ENCODE measurements around the gene MET. TPM values are rescaled to one million over a fixed set of nuclear protein-coding genes. Genes with fewer than 3 reads are reported as not detected.

Gene MET
- total and polyA plus RNA-seq, 4 donors, result 10.2 to 41.9 (median 25.4) TPM

DNA sequence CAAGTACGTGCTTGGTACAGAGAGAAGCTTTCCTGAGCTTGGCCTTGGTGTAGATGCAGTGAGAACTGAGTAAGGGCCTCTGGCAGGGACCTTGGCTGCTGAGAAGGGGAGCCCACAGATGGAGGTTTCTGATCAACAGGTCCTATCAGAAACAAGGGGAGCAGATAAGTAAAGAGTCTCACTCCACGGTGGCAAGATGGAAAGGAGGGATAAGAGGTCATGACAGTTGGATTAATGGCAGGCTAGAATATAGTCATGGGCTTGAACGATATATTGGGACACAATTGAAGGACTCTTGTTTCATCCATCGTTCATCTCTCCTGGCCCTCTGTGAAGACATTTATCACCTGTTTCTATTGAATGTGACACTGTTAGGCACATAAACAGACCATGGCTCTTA, 41.5 kb downstream of the MET start:
- no peak for TF ChIP-seq JUND (IDR thresholded peaks at IDR 0.05)
- no peak for TF ChIP-seq RAD21 (IDR thresholded peaks at IDR 0.05)
- no peak for TF ChIP-seq RXRA (IDR thresholded peaks at IDR 0.05)
- TF ChIP-seq SP1 (IDR thresholded peaks at IDR 0.05), result no peak
- TF ChIP-seq HNF4G (IDR thresholded peaks at IDR 0.05), result no peak
- TF ChIP-seq GABPA (IDR thresholded peaks at IDR 0.05 in 1 of 2, conservative IDR thresholded peaks at IDR 0.05 in 1 of 2), result no peak
- TF ChIP-seq, protein P1, sequence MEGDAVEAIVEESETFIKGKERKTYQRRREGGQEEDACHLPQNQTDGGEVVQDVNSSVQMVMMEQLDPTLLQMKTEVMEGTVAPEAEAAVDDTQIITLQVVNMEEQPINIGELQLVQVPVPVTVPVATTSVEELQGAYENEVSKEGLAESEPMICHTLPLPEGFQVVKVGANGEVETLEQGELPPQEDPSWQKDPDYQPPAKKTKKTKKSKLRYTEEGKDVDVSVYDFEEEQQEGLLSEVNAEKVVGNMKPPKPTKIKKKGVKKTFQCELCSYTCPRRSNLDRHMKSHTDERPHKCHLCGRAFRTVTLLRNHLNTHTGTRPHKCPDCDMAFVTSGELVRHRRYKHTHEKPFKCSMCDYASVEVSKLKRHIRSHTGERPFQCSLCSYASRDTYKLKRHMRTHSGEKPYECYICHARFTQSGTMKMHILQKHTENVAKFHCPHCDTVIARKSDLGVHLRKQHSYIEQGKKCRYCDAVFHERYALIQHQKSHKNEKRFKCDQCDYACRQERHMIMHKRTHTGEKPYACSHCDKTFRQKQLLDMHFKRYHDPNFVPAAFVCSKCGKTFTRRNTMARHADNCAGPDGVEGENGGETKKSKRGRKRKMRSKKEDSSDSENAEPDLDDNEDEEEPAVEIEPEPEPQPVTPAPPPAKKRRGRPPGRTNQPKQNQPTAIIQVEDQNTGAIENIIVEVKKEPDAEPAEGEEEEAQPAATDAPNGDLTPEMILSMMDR (IDR thresholded peaks at IDR 0.05; ENCODE audit: low read depth, low read length, missing input control), result no peak
- TF ChIP-seq EGR1 (IDR thresholded peaks at IDR 0.05; ENCODE audit: low read depth in 2 of 2), result no peak
- no peak for TF ChIP-seq HNF4A (conservative IDR thresholded peaks at IDR 0.05)
- TF ChIP-seq, protein P2, sequence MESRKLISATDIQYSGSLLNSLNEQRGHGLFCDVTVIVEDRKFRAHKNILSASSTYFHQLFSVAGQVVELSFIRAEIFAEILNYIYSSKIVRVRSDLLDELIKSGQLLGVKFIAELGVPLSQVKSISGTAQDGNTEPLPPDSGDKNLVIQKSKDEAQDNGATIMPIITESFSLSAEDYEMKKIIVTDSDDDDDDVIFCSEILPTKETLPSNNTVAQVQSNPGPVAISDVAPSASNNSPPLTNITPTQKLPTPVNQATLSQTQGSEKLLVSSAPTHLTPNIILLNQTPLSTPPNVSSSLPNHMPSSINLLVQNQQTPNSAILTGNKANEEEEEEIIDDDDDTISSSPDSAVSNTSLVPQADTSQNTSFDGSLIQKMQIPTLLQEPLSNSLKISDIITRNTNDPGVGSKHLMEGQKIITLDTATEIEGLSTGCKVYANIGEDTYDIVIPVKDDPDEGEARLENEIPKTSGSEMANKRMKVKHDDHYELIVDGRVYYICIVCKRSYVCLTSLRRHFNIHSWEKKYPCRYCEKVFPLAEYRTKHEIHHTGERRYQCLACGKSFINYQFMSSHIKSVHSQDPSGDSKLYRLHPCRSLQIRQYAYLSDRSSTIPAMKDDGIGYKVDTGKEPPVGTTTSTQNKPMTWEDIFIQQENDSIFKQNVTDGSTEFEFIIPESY (IDR thresholded peaks at IDR 0.05), result no peak
- TF ChIP-seq, protein P3, sequence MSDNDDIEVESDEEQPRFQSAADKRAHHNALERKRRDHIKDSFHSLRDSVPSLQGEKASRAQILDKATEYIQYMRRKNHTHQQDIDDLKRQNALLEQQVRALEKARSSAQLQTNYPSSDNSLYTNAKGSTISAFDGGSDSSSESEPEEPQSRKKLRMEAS (IDR thresholded peaks at IDR 0.05), result no peak
- no peak for TF ChIP-seq NR2F2 (IDR thresholded peaks at IDR 0.05)
- TF ChIP-seq, protein P4, sequence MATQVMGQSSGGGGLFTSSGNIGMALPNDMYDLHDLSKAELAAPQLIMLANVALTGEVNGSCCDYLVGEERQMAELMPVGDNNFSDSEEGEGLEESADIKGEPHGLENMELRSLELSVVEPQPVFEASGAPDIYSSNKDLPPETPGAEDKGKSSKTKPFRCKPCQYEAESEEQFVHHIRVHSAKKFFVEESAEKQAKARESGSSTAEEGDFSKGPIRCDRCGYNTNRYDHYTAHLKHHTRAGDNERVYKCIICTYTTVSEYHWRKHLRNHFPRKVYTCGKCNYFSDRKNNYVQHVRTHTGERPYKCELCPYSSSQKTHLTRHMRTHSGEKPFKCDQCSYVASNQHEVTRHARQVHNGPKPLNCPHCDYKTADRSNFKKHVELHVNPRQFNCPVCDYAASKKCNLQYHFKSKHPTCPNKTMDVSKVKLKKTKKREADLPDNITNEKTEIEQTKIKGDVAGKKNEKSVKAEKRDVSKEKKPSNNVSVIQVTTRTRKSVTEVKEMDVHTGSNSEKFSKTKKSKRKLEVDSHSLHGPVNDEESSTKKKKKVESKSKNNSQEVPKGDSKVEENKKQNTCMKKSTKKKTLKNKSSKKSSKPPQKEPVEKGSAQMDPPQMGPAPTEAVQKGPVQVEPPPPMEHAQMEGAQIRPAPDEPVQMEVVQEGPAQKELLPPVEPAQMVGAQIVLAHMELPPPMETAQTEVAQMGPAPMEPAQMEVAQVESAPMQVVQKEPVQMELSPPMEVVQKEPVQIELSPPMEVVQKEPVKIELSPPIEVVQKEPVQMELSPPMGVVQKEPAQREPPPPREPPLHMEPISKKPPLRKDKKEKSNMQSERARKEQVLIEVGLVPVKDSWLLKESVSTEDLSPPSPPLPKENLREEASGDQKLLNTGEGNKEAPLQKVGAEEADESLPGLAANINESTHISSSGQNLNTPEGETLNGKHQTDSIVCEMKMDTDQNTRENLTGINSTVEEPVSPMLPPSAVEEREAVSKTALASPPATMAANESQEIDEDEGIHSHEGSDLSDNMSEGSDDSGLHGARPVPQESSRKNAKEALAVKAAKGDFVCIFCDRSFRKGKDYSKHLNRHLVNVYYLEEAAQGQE (IDR thresholded peaks at IDR 0.05), result no peak
- TF ChIP-seq YY1 (IDR thresholded peaks at IDR 0.05), result no peak
- TF ChIP-seq TAF1 (conservative IDR thresholded peaks at IDR 0.05), result no peak
- no peak for TF ChIP-seq FOXA1 (IDR thresholded peaks at IDR 0.05)
- H3K9ac ChIP-seq (ENCODE audit: low read depth in 1 of 2, low read length in 2 of 2), result no peak overlapping the region
- H3K27ac ChIP-seq (ENCODE audit: low read depth in 1 of 2, low read length in 2 of 2), result no peak overlapping the region
- no peaks in the 10 kb centered on the region for H3K9me3 ChIP-seq (ENCODE audit: control insufficient read depth in 4 of 4, low read length in 3 of 4)
- no peaks in the 10 kb centered on the region for H3K27me3 ChIP-seq (ENCODE audit: control insufficient read depth in 4 of 4, insufficient read depth in 4 of 4, low read length in 3 of 4)
- H3K4me3 ChIP-seq (ENCODE audit: low read depth in 1 of 3, low read length in 3 of 3), result no peak overlapping the region
- 93% methylated on average over 4 of the region's 4 CpGs for WGBS
- peaks cover 1 to 19% (median 11%) of the 10 kb centered on the region in 4 donors for H3K4me1 ChIP-seq (ENCODE audit: control insufficient read depth in 4 of 4, insufficient read depth in 4 of 4, low read length in 3 of 4)
- H3K36me3 ChIP-seq (ENCODE audit: control insufficient read depth in 4 of 4, insufficient read depth in 3 of 4, low read depth in 1 of 4, low read length in 3 of 4), result no peaks in the 10 kb centered on the region
- DNase-seq (ENCODE audit: low spot score), result no peak

DNA sequence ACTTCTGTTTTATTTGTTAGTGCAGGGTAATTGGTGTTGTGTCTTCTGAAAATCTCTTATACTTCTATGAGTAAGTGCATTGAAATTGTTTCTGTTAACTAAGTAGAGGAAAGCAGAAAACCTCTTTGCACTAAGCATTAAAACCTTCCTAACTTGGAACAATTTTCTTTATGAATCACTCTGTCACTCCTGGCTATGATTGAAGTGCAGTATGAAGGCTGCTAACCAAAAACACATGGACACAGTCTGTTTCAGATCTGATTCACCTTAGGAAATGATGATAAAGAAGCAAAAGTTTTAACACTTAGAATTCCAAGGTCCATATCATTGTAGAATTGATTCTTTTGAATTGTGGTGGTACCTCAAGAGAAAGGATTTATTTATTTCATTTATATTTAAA, 41.9 kb downstream of the MET start:
- TF ChIP-seq RXRA (IDR thresholded peaks at IDR 0.05) (no peak), HNF4A (conservative IDR thresholded peaks at IDR 0.05) (no peak), FOXA2 (IDR thresholded peaks at IDR 0.05) (no peak), SP1 (IDR thresholded peaks at IDR 0.05) (no peak), GABPA (IDR thresholded peaks at IDR 0.05 in 1 of 2, conservative IDR thresholded peaks at IDR 0.05 in 1 of 2) (no peak), RAD21 (IDR thresholded peaks at IDR 0.05) (no peak), EGR1 (IDR thresholded peaks at IDR 0.05; ENCODE audit: low read depth in 2 of 2) (no peak), JUND (IDR thresholded peaks at IDR 0.05) (no peak), FOXA1 (IDR thresholded peaks at IDR 0.05) (no peak)
- TF ChIP-seq, protein P3 (IDR thresholded peaks at IDR 0.05), result no peak
- TF ChIP-seq, protein P4 (IDR thresholded peaks at IDR 0.05), result no peak

More for the DNA sequence above, 41.9 kb downstream of the MET start:
- Histone ChIP-seq H3K27me3 (ENCODE audit: control insufficient read depth in 4 of 4, insufficient read depth in 4 of 4, low read length in 3 of 4) (no peaks in the 10 kb centered on the region), H3K4me1 (ENCODE audit: control insufficient read depth in 4 of 4, insufficient read depth in 4 of 4, low read length in 3 of 4) (peaks cover 1 to 19% (median 11%) of the 10 kb centered on the region in 4 donors), H3K4me3 (ENCODE audit: low read depth in 1 of 3, low read length in 3 of 3) (no peak overlapping the region), H3K27ac (ENCODE audit: low read depth in 1 of 2, low read length in 2 of 2) (no peak overlapping the region), H3K9me3 (ENCODE audit: control insufficient read depth in 4 of 4, low read length in 3 of 4) (no peaks in the 10 kb centered on the region), H3K36me3 (ENCODE audit: control insufficient read depth in 4 of 4, insufficient read depth in 3 of 4, low read depth in 1 of 4, low read length in 3 of 4) (no peaks in the 10 kb centered on the region), H3K9ac (ENCODE audit: low read depth in 1 of 2, low read length in 2 of 2) (no peak overlapping the region)
- no peak for DNase-seq (ENCODE audit: low spot score)
